Measurements from ENCODE around the gene ARHGAP27.

DNA sequence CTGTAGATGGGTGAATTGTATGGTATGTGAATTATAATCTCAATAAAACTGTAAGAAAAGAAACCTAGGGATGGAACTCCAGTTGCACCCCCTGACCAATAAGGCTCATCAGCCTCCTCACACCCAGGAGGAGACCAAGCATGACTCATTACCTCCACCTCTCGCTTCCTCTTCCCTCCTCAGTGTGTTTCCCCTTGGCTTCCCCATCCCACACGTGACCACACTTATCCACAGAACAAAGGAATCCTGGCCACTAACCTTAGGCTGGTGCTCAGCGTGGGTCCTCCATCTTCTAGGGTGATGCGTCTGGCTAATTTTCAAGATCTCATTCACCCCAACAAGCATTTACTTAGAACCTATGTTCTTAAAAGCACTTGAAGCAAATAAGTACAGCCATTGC is 79.6 kb downstream of the ARHGAP27 start:
- TF ChIP-seq, protein P1, sequence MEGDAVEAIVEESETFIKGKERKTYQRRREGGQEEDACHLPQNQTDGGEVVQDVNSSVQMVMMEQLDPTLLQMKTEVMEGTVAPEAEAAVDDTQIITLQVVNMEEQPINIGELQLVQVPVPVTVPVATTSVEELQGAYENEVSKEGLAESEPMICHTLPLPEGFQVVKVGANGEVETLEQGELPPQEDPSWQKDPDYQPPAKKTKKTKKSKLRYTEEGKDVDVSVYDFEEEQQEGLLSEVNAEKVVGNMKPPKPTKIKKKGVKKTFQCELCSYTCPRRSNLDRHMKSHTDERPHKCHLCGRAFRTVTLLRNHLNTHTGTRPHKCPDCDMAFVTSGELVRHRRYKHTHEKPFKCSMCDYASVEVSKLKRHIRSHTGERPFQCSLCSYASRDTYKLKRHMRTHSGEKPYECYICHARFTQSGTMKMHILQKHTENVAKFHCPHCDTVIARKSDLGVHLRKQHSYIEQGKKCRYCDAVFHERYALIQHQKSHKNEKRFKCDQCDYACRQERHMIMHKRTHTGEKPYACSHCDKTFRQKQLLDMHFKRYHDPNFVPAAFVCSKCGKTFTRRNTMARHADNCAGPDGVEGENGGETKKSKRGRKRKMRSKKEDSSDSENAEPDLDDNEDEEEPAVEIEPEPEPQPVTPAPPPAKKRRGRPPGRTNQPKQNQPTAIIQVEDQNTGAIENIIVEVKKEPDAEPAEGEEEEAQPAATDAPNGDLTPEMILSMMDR (conservative IDR thresholded peaks at IDR 0.05 in 1 of 2, IDR thresholded peaks at IDR 0.05 in 1 of 2; ENCODE audit: extremely low read depth in 1 of 2, insufficient read depth in 1 of 2, low read depth in 1 of 2, low read length in 2 of 2), result no peak
- no peak for TF ChIP-seq EZH2 (IDR thresholded peaks at IDR 0.05; ENCODE audit: borderline replicate concordance, low read length)
